Coronary artery (tissue), 2 donors: ENCODE data around the gene MAGEB3.

Experiments used
- DNase-seq: peaks from one replicate; pipeline ENCODE4 v3.0.0-alpha.2; 2017; ENCODE audit warnings: low spot score
- H3K27ac ChIP-seq, 2 donors: fragments of 200-600 bp; sonication (generic); one replicate each; pipeline ENCODE4 v1.5.1; 2016 to 2019
- H3K4me3 ChIP-seq: fragments of 200-600 bp; sonication (generic); 2 replicates; pipeline ENCODE4 v1.5.1; 2016; ENCODE audit warnings: mild to moderate bottlenecking, moderate library complexity
- CTCF ChIP-seq: fragments of 200-600 bp; sonication (generic); IDR thresholded peaks from one replicate; pipeline ENCODE4 v1.5.1; 2019; ENCODE audit warnings: antibody characterized with exemption

MAGEB3 gene

GRCh38 chrX:30215357-30215843 is 15.1 kb upstream of the MAGEB3 start, which contains the start of gene MAGEB2:
Gene MAGEB2, plus strand, starts transcription at chrX:30215563. Its CDS starts 3,018 bp downstream, at chrX:30218581.
- no peak for TF ChIP-seq CTCF
- no peak for DNase-seq
- Histone ChIP-seq H3K27ac (no peak within 1 kb of the TSS), H3K4me3 (no peak within 1 kb of the TSS)

- no peak for DNase-seq
- no peak for TF ChIP-seq CTCF
- Histone ChIP-seq H3K27ac (no peak overlapping the region), H3K4me3 (no peak overlapping the region)
These were observed 13.0 kb upstream of the MAGEB3 start for GRCh38 chrX:30217465-30217864.

GRCh38 chrX:30219372-30219771 is 11.1 kb upstream of the MAGEB3 start:
- no peak overlapping the region for H3K4me3 ChIP-seq
- H3K27ac ChIP-seq = no peak overlapping the region
- no peak for TF ChIP-seq CTCF
- DNase-seq = no peak

- no peak for DNase-seq
- no peak overlapping the region for H3K27ac ChIP-seq
- no peak for TF ChIP-seq CTCF
- no peak overlapping the region for H3K4me3 ChIP-seq
These were observed 9.8 kb upstream of the MAGEB3 start for GRCh38 chrX:30220661-30221060.

- TF ChIP-seq CTCF = no peak
- no peak overlapping the region for H3K27ac ChIP-seq
- DNase-seq = no peak
- H3K4me3 ChIP-seq = no peak overlapping the region
These were observed 5.9 kb upstream of the MAGEB3 start for GRCh38 chrX:30224536-30224935.

GRCh38 chrX:30228526-30228925 is 1.9 kb upstream of the MAGEB3 start:
- Histone ChIP-seq H3K27ac (no peak overlapping the region), H3K4me3 (no peak overlapping the region)
- no peak for DNase-seq
- TF ChIP-seq CTCF = no peak

GRCh38 chrX:30241724-30242415 is 11.4 kb downstream of the MAGEB3 start, which contains the start of gene MAGEB4:
Gene MAGEB4, plus strand, starts transcription at chrX:30242000. Its CDS starts 136 bp downstream, at chrX:30242136.
- TF ChIP-seq CTCF = no peak
- no peak within 1 kb of the TSS for H3K4me3 ChIP-seq

More at GRCh38 chrX:30241724-30242415, 11.4 kb downstream of the MAGEB3 start, which contains the start of gene MAGEB4:
- H3K27ac ChIP-seq = no peak within 1 kb of the TSS
- no peak for DNase-seq
